Measurements from ENCODE around the gene FOXP1. TPM values are rescaled to one million over a fixed set of nuclear protein-coding genes. Genes with fewer than 3 reads are reported as not detected.

Gene FOXP1
- total and polyA plus RNA-seq, 2 of the 8 experiments (the other 6 are each of a cell fraction or from before 2014, with no cell fraction given) = 13.9 to 25.4 TPM

DNA sequence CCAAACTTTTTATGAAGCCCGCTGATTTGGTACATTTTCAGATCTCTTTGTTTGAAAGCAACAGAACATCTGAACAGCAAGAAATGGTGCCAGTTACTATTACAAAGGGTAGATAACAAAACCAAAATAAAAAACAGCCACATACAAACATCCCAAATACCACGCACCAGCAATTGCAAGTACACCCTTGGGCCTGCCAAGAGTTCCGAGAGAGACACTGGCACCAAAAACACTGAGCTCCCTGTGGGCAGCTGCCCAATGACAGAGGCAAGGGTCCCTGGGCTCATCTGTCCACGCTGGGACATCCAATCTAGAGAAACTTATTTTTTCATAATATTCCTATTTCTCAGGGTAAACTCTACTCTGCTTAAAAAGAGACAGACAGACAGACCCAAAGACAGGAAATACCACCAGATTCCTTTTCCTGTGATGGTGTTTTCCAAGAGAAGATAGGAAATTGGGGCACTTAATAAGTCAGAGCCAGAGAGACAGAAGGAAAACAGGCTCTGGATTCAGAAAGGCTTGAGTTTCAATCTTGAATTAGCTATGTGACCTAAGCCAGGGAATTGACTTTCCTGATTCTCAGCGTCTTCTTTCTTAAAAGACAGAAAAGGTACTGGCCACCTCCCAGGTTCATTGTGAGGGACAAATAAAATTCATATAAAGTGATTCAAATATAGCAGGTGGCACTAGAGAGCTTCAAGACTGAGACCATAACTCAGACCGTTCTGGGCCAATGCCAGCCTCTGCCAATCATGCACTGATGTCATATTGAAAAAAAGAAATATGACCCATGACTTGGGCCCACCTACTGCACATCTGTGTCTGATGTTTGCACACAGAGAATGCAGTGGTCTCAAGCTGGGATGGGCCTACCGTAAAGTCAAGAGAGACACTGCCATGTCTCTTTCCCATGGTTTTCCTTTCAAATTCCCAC lies 61.3 kb downstream of the FOXP1 start (continued):
- TF ChIP-seq CHD1 (IDR thresholded peaks at IDR 0.05; ENCODE audit: low read depth, low read length) (no peak), ASH2L (IDR thresholded peaks at IDR 0.05; ENCODE audit: low read length) (no peak), JUND (IDR thresholded peaks at IDR 0.05; ENCODE audit: low read length) (no peak)

Measured in H1 (cell line).